ELF-1 (cell line): ENCODE measurements around the gene BRMS1.
"Not testable (repeated sequence)": the region's sequence is repeated elsewhere in the genome, so short reads cannot be mapped to it uniquely, and the experiment has no call there.

Experiments used
- DNase-seq: peaks from one replicate; pipeline ENCODE4 v3.0.0-alpha.2; 2016; ENCODE audit warnings: low read depth, low spot score

Gene BRMS1

GRCh38 chr11:66324664-66325063, 20.2 kb downstream of the BRMS1 start:
- DNase-seq, result peak; percentile 57

DNA sequence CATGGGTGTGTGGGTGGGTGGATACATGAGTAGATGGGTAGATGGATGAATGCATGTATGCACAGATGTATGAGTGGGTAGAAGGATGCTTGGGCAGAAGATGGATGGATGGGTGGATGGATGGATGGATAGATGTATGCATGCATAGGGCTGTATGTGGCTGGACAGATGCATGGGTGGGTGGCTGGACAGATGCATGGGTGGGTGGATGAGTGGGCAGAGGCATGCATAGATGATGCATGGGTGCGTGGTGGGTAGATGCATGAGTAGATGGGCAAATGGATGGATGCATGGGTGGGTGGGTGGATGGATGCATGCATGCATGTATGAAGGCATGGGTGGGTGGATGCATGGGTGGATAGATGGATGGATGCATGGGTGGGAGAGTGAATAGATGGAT, 21.2 kb downstream of the BRMS1 start:
- DNase-seq, result no peak

DNA sequence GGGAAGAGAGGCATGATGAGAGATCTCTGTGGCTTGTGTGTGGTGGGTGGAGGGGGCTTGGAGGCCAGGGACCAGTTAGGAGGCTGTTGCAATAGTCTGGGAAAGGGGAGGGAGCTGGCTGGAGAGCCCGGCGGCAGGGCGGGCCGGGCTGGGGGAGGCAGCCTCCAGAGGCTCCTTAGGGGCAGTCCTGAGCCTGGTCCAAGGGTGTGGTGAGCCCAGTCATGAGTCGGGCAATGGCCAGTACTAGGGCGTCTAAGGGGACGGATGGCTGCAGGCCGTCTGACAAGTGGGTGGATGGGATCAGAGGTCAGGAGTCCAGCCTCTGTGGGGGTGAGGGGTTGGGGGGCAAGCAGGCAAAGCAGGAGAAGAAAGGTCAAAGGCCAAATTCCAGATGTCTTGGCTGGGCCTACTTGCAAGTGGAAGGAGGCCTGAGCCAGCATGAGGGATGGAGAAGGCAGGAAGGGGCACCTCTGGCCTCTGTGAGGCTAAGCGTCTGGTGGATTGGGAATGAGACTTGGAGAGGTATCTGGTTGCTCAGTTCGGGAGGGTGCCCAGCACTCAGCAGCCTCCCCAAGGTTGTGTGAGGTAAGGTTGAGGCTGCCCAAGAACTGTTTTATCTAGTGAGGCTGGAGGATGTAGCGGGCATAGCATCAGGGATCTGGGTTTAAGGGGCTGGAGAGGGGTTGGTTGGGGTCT, 22.0 kb downstream of the BRMS1 start:
- no peak for DNase-seq

GRCh38 chr11:66321606-66322005, 23.3 kb downstream of the BRMS1 start:
- DNase-seq, result no peak

- not testable (repeated sequence) for DNase-seq
Observed at GRCh38 chr11:66320748-66321147, 24.2 kb downstream of the BRMS1 start.

DNA sequence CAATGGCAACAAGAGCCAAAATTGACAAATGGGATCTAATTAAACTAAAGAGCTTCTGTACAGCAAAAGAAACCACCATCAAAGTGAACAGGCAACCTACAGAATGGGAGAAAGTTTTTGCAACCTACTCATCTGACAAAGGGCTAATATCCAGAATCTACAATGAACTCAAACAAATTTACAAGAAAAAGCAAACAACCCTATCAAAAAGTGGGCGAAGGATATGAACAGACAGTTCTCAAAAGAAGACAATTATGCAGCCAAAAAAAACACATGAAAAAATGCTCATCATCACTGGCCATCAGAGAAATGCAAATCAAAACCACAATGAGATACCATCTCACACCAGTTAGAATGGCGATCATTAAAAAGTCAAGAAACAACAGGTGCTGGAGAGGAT, 24.6 kb downstream of the BRMS1 start:
- DNase-seq, result not testable (repeated sequence)

DNA sequence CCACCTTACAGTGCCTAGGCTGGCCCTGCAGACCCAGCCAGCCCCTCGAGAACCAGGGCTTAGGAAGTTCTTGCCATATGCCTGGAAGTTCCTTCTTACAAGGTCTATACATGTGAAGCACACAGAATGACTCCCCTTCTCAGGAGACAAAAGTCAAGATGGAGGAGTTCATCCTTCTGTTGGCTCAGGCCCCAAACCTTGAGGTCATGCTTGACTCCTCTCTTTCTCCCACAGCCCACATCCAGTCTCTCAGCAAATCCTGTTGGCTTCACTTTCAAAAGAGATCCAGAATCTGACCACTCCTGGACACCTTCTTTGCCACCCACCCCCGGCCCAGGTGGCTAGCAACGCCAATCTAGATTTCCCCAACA, 26.3 kb downstream of the BRMS1 start:
- no peak for DNase-seq

- DNase-seq, result peak; percentile 65
Observed at GRCh38 chr11:66317723-66318599, 26.9 kb downstream of the BRMS1 start.

GRCh38 chr11:66317322-66317722, 27.6 kb downstream of the BRMS1 start:
- DNase-seq, result no peak

GRCh38 chr11:66316849-66317251, 28.1 kb downstream of the BRMS1 start, which contains the start of gene CD248:
CD248 (minus strand) TSS chr11:66317044; CDS start chr11:66317027, 17 bp downstream.
- DNase-seq, result peak; percentile 45

DNA sequence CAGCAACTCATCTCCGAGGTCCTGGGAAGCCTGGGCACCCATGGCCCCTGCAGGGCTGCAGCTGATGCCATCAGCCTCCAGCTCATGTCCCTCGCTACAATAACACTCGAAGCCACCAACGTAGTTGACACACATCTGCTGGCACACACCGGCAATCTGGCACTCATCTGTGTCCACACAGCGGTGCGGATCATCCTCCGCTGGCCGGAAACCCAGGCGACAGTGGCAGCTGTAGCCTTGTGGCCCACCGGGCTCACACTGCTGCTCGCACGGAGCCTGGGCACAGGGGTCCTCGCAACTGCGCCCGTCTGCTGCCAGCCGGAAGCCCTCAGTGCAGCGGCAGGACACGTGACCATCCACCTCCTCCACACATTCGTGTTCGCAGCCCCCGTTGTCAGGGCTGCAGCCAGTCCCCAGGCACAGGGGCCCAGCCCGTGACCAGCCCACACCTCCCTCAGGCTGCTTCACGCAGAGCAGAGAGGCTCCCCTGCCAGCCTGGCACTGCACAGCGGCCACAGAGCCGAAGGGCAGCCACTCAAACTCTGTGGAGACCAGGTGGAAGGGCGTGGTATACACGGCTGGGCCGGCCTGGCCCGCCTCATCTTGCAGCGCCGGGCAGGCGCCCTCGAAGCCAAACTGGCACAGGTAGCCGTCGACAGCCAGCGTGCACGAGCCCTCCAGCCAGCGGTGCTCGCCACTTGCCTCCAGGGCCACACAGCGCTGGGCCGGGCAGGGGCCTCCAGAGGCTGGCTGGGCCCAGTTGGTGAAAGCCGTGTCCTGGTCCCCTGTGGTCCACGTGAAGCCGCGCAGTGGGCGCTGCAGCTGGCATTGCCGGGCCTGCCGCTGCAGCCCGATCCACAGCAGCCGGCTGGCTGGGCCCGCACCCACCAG, 28.7 kb downstream of the BRMS1 start:
- no peak for DNase-seq

GRCh38 chr11:66315498-66315885, 29.4 kb downstream of the BRMS1 start:
- no peak for DNase-seq

GRCh38 chr11:66314561-66315497, 30.1 kb downstream of the BRMS1 start:
- no peak for DNase-seq

- no peak for DNase-seq
Observed at GRCh38 chr11:66314186-66314501, 30.8 kb downstream of the BRMS1 start.

GRCh38 chr11:66313321-66314185, 31.4 kb downstream of the BRMS1 start:
- DNase-seq, result no peak

DNA sequence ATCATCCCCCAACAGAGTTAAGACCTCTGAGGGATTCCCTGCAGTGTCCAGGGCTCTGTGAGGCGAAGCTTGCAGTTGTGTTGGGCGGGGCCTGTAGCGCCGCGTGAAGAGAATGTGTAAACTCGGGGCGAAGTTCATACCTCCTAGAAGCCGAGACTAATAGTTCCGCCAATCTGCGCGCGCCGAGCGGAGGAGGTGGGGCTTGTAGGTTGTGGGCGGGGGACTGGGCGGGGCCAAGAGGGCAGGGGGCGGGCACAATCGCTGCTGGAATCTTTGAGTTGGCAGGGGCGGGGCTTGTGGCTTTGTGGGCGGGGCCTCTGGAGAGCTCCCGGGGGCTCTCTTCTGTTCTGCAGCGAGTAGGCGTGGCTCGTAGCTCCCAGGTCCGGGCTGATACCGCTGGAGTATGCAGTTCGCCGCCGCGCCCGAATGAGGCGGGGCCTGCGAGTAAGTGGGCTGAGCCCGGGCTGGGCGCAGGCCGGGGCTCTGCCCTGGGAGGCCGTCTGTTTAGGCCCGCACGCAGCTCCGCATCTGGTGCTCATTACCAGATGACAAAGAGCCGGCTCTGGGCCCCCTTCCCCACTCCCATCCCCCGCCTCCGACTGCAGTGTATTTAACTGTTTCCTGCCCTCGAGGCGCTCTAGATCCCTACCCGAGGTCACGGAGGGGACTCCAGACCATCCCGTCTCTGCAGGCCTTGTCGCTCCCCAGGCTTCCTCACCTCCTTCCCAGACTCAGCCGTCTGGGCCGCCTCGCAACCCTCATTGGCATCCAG, 32.2 kb downstream of the BRMS1 start:
- DNase-seq, result peak; percentile 99

- DNase-seq, result peak; percentile 97
Observed at GRCh38 chr11:66311965-66312548, 32.8 kb downstream of the BRMS1 start.

DNA sequence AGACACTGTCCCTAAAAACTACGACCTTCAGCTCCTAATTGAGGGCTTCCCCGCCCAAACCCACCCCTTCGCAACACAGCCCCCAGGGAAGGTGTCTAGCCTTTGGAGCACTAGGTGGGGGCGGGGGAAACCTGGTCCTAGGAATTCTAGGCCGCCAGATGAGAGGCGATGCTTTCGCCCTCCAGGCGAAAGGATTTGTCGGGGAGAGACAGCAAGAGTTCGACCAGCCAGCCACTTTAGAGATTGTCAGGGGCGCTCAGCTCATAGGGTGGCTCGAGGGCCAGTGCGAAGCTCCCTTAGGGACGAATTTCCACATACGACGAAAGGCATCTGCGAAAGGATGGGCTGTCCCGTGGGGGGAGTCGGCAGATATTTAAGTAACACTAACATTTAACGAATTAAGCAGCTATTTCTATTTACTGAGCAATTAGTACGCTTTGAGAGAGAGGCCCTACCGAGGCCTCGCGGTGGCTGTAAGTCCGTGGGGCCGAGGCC, 33.4 kb downstream of the BRMS1 start:
- DNase-seq, result peak; percentile 93
